Right cardiac atrium (tissue), 5 donors: Measurements from ENCODE around the gene WNT7B. TPM values are rescaled to one million over a fixed set of nuclear protein-coding genes. Genes with fewer than 3 reads are reported as not detected.

ENCODE experiments used
- ATAC-seq, 2 donors: fragments of 200-7000 bp; cut with Tn5 transposase; one replicate each; pipeline versions ENCODE4 v1.8.0 to v1.9.1; 2020; ENCODE audit warnings: moderate library complexity in 2 of 2, mild to moderate bottlenecking in 1 of 2
- DNase-seq, 3 donors: peaks; one replicate each; pipeline ENCODE4 v3.0.0-alpha.2; 2020
- H3K27ac ChIP-seq: one replicate; pipeline ENCODE4 v1.5.1; 2013; ENCODE audit warnings: mild to moderate bottlenecking, low read length, control low read depth, moderate library complexity
- H3K27me3 ChIP-seq: one replicate; pipeline ENCODE4 v1.6.1; 2013; ENCODE audit not compliant: control insufficient read depth, insufficient read depth
- H3K4me1 ChIP-seq: one replicate; pipeline ENCODE4 v1.6.1; 2013; ENCODE audit warnings: low read length; ENCODE audit not compliant: control insufficient read depth, insufficient read depth
- H3K4me3 ChIP-seq: one replicate; pipeline ENCODE4 v1.5.1; 2013; ENCODE audit warnings: low read length, control low read depth
- H3K9me3 ChIP-seq: one replicate; pipeline ENCODE4 v1.6.1; 2013; ENCODE audit warnings: low read length; ENCODE audit not compliant: control insufficient read depth
- WGBS: extraction: QIAGEN DNeasy Blood & Tissue Kit; methylation state at CpG from one replicate; pipeline ENCODE4 v1.1.7; 2013; 5-methylcytosine and 5-hydroxymethylcytosine counted together
- intact Hi-C, 4 donors: fragments of 100-400 bp; cut with DNase I; formaldehyde crosslinking; loops; one replicate each; pipeline versions ENCODE4 v1.11.0 to v1.14.0; 2022 to 2023
- polyA plus RNA-seq: library from polyadenylated mRNA; stranded (reverse); fragments of 200-250 nt; gene quantifications from one replicate; pipeline ENCODE4 v1.2.3, GENCODE V29; 2013
- total RNA-seq, 4 donors: library from RNA; stranded (reverse); fragmentation: NEBNext Ultra II Directional; extraction: Animal tissue kit (Norgen Biotek cat#: 25700); gene quantifications; one replicate each; pipeline ENCODE4 v1.2.1, GENCODE V29; 2021
- donor health status: healthy with polysubstance abuse.
- donor health status: DM: no; HTN: yes; CAD: no.
- donor health status: DM: no; HTN: no; CAD: no.
- donor health status: DM: no; HTN: yes; CAD: no; lungs with severe emphysema.
- donor health status: DM: yes; HTN: yes; CAD: no.

Gene WNT7B
- total and polyA plus RNA-seq, 5 donors = not detected

GRCh38 chr22:45962756-45963324, 14.1 kb downstream of the WNT7B start:
- intact Hi-C loops = no loop called here
- ATAC-seq = no peak
- Histone ChIP-seq H3K27me3 (no peaks in the 10 kb centered on the region), H3K9me3 (no peaks in the 10 kb centered on the region), H3K27ac (no peak overlapping the region), H3K4me3 (no peak overlapping the region), H3K4me1 (no peaks in the 10 kb centered on the region)
- DNase-seq = no peak
- WGBS = 70% methylated on average over 12 of the region's 12 CpGs

DNA sequence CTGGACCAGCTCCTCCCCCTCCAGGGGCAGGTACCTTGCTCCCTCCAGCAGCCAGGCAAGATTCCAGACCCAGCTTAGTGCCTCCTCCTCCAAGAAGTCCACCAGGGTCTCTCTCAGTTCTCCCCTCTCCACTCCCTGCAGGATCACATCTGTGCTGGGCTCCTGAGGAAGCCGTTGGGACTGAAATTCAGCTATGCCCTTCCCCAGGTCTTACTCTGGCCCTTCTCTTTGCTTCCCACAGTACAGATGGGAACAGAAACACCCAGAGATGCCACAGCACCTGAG, 14.6 kb downstream of the WNT7B start:
- DNase-seq (no peak), ATAC-seq (no peak)
- Histone ChIP-seq H3K4me1 (no peaks in the 10 kb centered on the region), H3K9me3 (no peaks in the 10 kb centered on the region), H3K4me3 (no peak overlapping the region), H3K27ac (no peak overlapping the region), H3K27me3 (no peaks in the 10 kb centered on the region)
- whole genome bisulfite sequencing = 80% methylated on average over 1 of the region's 1 CpG
- intact Hi-C loops = no loop called here

DNA sequence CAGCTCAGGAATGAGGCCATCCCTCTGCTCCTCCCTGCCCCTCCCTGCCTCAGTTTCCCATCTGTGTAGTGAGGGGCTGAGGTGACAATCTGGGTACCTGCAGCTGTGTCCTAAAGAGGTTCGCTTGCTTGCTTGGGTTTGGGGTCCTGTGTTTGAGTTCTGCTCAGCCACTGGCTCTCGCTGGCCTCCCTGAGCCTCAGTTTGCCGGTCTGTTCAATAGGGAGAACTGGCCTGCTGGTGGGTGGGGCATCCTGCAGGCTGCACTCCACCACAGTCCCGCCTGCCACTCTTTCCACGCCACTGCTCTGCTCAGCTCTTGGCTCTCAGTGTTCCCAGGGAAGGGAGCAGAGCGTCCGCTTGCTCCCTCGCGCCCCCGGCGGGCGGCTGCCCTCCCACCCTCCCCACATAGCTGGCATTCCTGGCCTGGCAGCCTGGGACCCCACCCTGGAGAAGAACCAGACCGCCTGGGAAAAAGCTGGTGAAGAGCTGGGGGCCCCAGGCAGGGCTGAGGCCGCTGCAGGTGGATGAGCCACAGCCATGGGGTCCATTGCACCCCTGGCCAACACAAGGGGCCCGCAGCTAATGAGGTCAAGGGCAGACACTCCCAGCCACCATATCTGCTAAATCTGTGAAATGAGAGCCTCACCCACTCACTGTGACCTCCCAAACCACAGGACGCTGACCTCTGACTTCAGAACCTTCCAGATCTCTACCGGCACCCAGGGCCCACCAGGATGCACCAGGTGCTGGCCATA, 15.1 kb downstream of the WNT7B start:
- DNase-seq (no peak), ATAC-seq (no peak)
- no peaks in the 10 kb centered on the region for H3K9me3 ChIP-seq
- intact Hi-C loops = no loop called here
- H3K4me1 ChIP-seq = no peaks in the 10 kb centered on the region
- H3K27me3 ChIP-seq = no peaks in the 10 kb centered on the region
- 64% methylated on average over 17 of the region's 17 CpGs for WGBS
- no peak overlapping the region for H3K4me3 ChIP-seq
- no peak overlapping the region for H3K27ac ChIP-seq

DNA sequence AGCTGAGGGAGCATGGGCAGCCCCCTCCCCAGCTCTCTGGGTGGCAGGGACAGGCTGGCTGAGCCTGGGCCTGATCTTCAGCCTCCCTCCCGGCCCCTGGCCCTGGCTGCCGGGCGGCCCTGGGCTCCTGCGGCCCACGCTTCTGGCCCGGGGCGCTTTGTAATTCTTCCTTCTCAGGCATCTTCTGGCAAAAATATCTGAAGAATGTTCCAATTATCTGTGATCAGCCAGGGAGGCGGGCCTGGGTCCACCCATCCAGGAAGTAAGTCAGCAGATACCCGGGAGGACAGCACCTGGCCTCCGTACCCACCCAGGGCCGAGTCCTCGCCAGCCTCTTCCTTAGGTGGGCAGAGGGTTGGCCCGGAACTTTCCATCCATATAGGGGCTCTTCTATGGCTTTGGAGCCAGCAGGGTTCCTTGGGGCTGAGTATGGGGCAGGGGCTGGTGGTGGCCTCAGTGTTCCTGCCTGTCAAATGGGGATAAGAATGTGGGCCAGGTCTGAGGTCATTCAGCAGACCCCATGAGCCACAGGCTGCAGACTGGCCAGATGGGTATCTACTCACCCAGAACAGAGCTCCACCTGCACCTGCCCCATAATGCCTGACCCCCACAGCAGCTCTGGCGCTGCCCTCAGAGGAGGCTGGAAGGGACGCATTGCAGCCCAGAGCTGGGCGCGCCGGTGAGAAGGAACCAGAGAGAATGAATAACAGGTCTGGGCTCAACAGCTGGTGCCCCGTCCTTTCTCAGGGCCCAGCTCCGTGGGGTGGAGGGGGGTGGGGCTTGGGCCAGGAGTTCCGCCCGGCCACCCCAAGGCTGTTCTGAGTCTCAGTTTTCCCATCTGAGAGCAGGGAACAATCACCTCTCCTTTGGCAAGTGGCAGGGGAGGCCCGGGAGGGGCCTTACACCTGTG, 16.2 kb downstream of the WNT7B start:
- ATAC-seq (no peak), DNase-seq (no peak)
- no peaks in the 10 kb centered on the region for H3K9me3 ChIP-seq
- intact Hi-C loops = no loop called here
- H3K27me3 ChIP-seq = no peaks in the 10 kb centered on the region
- no peak overlapping the region for H3K4me3 ChIP-seq
- WGBS = 78% methylated on average over 23 of the region's 23 CpGs
- no peak overlapping the region for H3K27ac ChIP-seq
- no peaks in the 10 kb centered on the region for H3K4me1 ChIP-seq

DNA sequence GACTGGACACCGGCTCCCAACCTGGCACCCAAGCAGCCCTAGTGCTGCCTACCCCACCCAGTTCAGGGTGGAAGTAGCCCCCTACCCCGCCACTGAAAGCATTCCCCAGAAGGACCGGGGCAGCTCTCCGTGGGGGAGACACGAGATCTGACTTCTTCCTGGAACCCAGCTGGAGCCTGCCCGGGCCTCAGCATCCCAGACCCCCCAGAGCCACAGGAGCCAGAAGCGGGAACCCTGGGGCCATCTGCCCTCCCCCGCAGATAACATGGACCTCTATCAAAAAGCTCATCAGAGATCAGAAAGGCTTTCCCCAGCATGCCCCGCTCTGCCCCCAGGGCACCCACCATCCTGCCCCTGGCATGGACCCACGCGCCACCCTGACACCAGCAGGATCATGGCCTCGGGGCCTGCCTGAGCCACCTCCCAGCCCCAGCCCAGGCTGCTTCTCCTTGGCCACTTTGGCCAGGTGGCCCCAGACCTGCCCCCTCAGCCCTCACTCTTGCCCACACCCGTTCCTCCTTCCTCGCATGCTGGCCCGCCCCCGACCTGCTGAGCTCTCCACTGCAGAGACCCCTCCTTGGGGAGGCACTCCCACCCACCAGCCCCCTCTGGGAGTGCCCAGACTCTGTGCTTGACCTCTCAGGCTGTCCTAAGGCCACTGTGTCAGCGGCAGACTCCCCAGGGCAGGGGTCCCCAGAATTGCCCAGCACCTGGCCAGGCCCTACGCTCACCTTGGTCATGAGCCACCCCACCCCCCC, 17.1 kb downstream of the WNT7B start:
- no peak for DNase-seq
- Histone ChIP-seq H3K4me3 (no peak overlapping the region), H3K4me1 (no peaks in the 10 kb centered on the region), H3K27me3 (no peaks in the 10 kb centered on the region), H3K27ac (no peak overlapping the region), H3K9me3 (no peaks in the 10 kb centered on the region)
- 77% methylated on average over 18 of the region's 18 CpGs for WGBS
- intact Hi-C loops = loop anchor here in 1 of 4 donors (10.0 kb wide), 1 partner anchor 85 kb away; no protein-coding TSS in a partner anchor
- ATAC-seq = no peak

DNA sequence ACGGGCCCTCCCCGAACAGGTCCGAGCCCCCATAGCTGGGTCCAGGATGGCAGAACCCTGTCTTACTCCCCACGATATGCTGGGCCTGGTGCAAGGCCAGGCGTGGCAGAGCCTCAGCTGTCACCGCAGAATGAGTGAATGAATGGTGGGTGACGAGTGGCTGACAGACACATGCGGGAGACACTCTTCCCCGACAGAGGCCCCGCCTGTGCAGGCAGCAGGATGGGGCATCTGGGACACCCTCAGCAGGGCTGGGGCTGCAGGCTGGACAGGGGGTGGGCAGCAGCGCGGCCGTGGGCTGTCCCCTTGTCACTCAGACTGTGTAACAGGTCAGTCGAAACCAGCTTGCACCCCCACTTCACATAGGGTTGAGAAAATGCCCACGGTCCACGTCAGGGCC, 18.0 kb downstream of the WNT7B start:
- no peaks in the 10 kb centered on the region for H3K4me1 ChIP-seq
- ATAC-seq = no peak
- no peak for DNase-seq
- WGBS = 75% methylated on average over 16 of the region's 16 CpGs
- no peak overlapping the region for H3K27ac ChIP-seq
- H3K27me3 ChIP-seq = no peaks in the 10 kb centered on the region
- intact Hi-C loops = loop anchor here in 1 of 4 donors (10.0 kb wide), 1 partner anchor 84 kb away; no protein-coding TSS in a partner anchor
- H3K9me3 ChIP-seq = no peaks in the 10 kb centered on the region
- H3K4me3 ChIP-seq = no peak overlapping the region

- WGBS = 89% methylated on average over 10 of the region's 10 CpGs
- no peak overlapping the region for H3K4me3 ChIP-seq
- H3K27ac ChIP-seq = no peak overlapping the region
- H3K27me3 ChIP-seq = no peaks in the 10 kb centered on the region
- H3K4me1 ChIP-seq = no peaks in the 10 kb centered on the region
- H3K9me3 ChIP-seq = no peaks in the 10 kb centered on the region
- DNase-seq = no peak
- no peak for ATAC-seq
- intact Hi-C loops = loop anchor here in 1 of 4 donors (10.0 kb wide), 1 partner anchor 83 kb away; no protein-coding TSS in a partner anchor
These were observed 19.1 kb downstream of the WNT7B start for GRCh38 chr22:45957826-45958225.

DNA sequence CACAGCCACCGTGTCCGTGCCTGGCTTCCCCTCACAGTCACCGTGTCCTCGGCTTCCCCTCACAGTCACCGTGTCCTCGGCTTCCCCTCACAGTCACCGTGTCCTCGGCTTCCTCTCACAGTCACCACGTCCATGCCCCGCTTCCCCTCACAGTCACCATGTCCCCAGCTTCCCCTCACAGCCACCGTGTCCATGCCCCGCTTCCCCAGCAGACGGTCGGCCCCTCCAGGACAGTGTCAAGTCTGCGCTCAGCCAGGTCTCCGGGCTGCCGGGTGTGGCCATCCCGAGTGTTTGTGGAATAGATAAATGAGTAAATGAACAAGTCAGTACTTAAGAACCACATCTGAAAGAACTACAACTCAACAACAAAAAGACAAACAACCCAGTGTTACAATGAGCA, 23.8 kb downstream of the WNT7B start:
- Histone ChIP-seq H3K4me1 (no peaks in the 10 kb centered on the region), H3K4me3 (no peak overlapping the region), H3K9me3 (no peaks in the 10 kb centered on the region), H3K27ac (no peak overlapping the region), H3K27me3 (no peaks in the 10 kb centered on the region)
- DNase-seq (no peak), ATAC-seq (no peak)
- WGBS = 71% methylated on average over 18 of the region's 18 CpGs
- intact Hi-C loops = loop anchor here in 1 of 4 donors (10.0 kb wide), 1 partner anchor 78 kb away; no protein-coding TSS in a partner anchor

DNA sequence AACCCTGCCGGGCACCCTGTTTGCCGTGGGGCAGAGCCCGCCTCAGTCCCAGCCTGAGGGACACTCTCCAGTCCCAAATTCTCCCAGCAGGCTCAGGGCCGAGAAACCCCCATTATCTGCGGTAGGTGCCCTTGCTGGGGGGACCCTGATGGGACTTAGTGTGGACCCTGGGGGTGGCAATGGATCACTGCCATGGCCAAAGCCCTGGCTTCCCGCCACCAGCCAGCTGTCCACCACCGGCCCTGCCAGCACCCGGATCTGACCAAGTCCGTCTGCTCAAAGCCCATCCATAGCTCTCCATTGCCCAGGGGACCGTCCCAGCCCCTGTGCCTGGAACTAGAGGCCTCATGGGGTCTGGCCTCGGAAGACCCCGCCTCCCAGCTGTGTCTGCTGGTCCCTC, 24.4 kb downstream of the WNT7B start:
- ATAC-seq (no peak), DNase-seq (no peak)
- intact Hi-C loops = loop anchor here in 1 of 4 donors (10.0 kb wide), 1 partner anchor 78 kb away; no protein-coding TSS in a partner anchor
- H3K4me1 ChIP-seq = no peaks in the 10 kb centered on the region
- H3K27me3 ChIP-seq = no peaks in the 10 kb centered on the region
- no peak overlapping the region for H3K4me3 ChIP-seq
- WGBS = 74% methylated on average over 12 of the region's 12 CpGs
- no peak overlapping the region for H3K27ac ChIP-seq
- H3K9me3 ChIP-seq = no peaks in the 10 kb centered on the region

DNA sequence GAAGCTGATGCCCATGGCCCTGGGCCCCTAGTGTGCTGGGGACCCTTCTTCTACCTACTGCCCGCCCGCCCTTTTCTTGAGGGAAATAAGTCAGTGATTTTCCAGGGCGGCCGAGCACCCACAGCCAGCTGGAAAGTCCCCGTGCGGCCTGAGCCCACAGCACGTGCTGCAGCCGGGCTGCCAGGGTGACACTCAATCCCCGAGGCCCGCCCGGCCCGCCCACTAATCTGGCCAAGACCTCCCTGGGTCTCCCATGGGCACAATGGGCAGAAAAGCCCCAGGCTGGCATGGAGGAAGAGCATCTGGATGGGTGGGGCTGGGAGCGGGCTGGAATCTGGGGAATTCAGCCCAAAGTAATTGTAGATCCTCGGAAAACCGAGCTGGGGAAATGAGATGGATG, 24.8 kb downstream of the WNT7B start:
- H3K27me3 ChIP-seq = no peaks in the 10 kb centered on the region
- intact Hi-C loops = loop anchor here in 1 of 4 donors (10.0 kb wide), 1 partner anchor 77 kb away; no protein-coding TSS in a partner anchor
- ATAC-seq = no peak
- H3K4me3 ChIP-seq = no peak overlapping the region
- 68% methylated on average over 15 of the region's 15 CpGs for WGBS
- DNase-seq = no peak
- H3K4me1 ChIP-seq = no peaks in the 10 kb centered on the region
- no peaks in the 10 kb centered on the region for H3K9me3 ChIP-seq
- H3K27ac ChIP-seq = no peak overlapping the region
